DLD1 (cell line): ENCODE data around the gene MARK3.

Experiments
- in situ Hi-C: cut with HindIII; loops from 2 replicates; pipeline ENCODE4 v1.10.0; 2017; ENCODE audit warnings: low sequenced_read_pairs

Gene MARK3

GRCh38 chr14:103432627-103433026 is 47.4 kb downstream of the MARK3 start:
- in situ Hi-C loops: no loop called here

- in situ Hi-C loops: no loop called here
These were observed 48.8 kb downstream of the MARK3 start for GRCh38 chr14:103433916-103434563.

GRCh38 chr14:103434868-103435442 is 49.7 kb downstream of the MARK3 start:
- in situ Hi-C loops: no loop called here

- in situ Hi-C loops: no loop called here
These were observed 51.3 kb downstream of the MARK3 start for GRCh38 chr14:103436533-103436932.

GRCh38 chr14:103442288-103442687 is 57.1 kb downstream of the MARK3 start:
- in situ Hi-C loops: no loop called here

GRCh38 chr14:103443111-103443510 is 57.9 kb downstream of the MARK3 start:
- in situ Hi-C loops: no loop called here

GRCh38 chr14:103444837-103445524 is 59.8 kb downstream of the MARK3 start:
- in situ Hi-C loops: loop anchor here (5.0 kb wide), 1 partner anchor 53 kb away; no protein-coding TSS in a partner anchor

GRCh38 chr14:103445806-103446205 is 60.6 kb downstream of the MARK3 start:
- in situ Hi-C loops: loop anchor here (5.0 kb wide), 1 partner anchor 54 kb away; no protein-coding TSS in a partner anchor

GRCh38 chr14:103448097-103448496 is 62.9 kb downstream of the MARK3 start:
- in situ Hi-C loops: loop anchor here (5.0 kb wide), 1 partner anchor 56 kb away; no protein-coding TSS in a partner anchor

- in situ Hi-C loops: loop anchor here (5.0 kb wide), 1 partner anchor 57 kb away; no protein-coding TSS in a partner anchor
These were observed 64.5 kb downstream of the MARK3 start for GRCh38 chr14:103449634-103450161.

- in situ Hi-C loops: no loop called here
These were observed 65.2 kb downstream of the MARK3 start for GRCh38 chr14:103450416-103450815.

GRCh38 chr14:103451401-103451800 is 66.2 kb downstream of the MARK3 start:
- in situ Hi-C loops: no loop called here

- in situ Hi-C loops: no loop called here
These were observed 68.6 kb downstream of the MARK3 start for GRCh38 chr14:103453791-103454190.

- in situ Hi-C loops: no loop called here
These were observed 71.1 kb downstream of the MARK3 start for GRCh38 chr14:103456167-103456835.

- in situ Hi-C loops: no loop called here
These were observed 75.2 kb downstream of the MARK3 start for GRCh38 chr14:103460415-103460814.

GRCh38 chr14:103463149-103463548 is 77.9 kb downstream of the MARK3 start:
- in situ Hi-C loops: no loop called here

GRCh38 chr14:103463851-103464250 is 78.6 kb downstream of the MARK3 start:
- in situ Hi-C loops: no loop called here

GRCh38 chr14:103472939-103473338 is 87.7 kb downstream of the MARK3 start:
- in situ Hi-C loops: no loop called here

- in situ Hi-C loops: no loop called here
These were observed 89.7 kb downstream of the MARK3 start for GRCh38 chr14:103474893-103475292.

- in situ Hi-C loops: no loop called here
These were observed 90.8 kb downstream of the MARK3 start for GRCh38 chr14:103476065-103476464.

- in situ Hi-C loops: no loop called here
These were observed 91.4 kb downstream of the MARK3 start for GRCh38 chr14:103476631-103477030.
